Neuronal stem cell (in vitro differentiated cells): Measurements from ENCODE around the gene STK32C.
A peak's percentile ranks its signal among the peaks of the same experiment; 100 is the strongest.
"Not testable (repeated sequence)": the region's sequence is repeated elsewhere in the genome, so short reads cannot be mapped to it uniquely, and the experiment has no call there.

Experiments used
- DNase-seq: peaks from one replicate; pipeline ENCODE4 v3.0.0-alpha.2; 2013; ENCODE audit warnings: low spot score
- H2AFZ ChIP-seq: one replicate; pipeline ENCODE4 v1.6.1; 2013; ENCODE audit warnings: mild to moderate bottlenecking, low read length, inconsistent platforms
- H2AK5ac ChIP-seq: 2 replicates; pipeline ENCODE4 v1.6.1; 2013; ENCODE audit warnings: low read depth, mild to moderate bottlenecking, inconsistent platforms, low read length, moderate library complexity, mixed read lengths
- H2BK120ac ChIP-seq: 2 replicates; pipeline ENCODE4 v1.6.1; 2013; ENCODE audit warnings: low read depth, mild to moderate bottlenecking, inconsistent platforms, low read length, moderate library complexity, mixed read lengths
- H2BK12ac ChIP-seq: one replicate; pipeline ENCODE4 v1.6.1; 2013; ENCODE audit warnings: low read length, inconsistent platforms
- H2BK15ac ChIP-seq: 2 replicates; pipeline ENCODE4 v1.6.1; 2013; ENCODE audit warnings: mild to moderate bottlenecking, low read length, inconsistent platforms, mixed read lengths
- H2BK5ac ChIP-seq: one replicate; pipeline ENCODE4 v1.6.1; 2013; ENCODE audit warnings: inconsistent platforms, mild to moderate bottlenecking, low read length, moderate library complexity
- H3K14ac ChIP-seq: one replicate; pipeline ENCODE4 v1.6.1; 2013; ENCODE audit warnings: low read length, inconsistent platforms
- H3K18ac ChIP-seq: 2 replicates; pipeline ENCODE4 v1.6.1; 2013; ENCODE audit warnings: low read length, inconsistent platforms
- H3K23ac ChIP-seq: 2 replicates; pipeline ENCODE4 v1.6.1; 2013; ENCODE audit warnings: low read depth, mild to moderate bottlenecking, mixed read lengths, low read length, inconsistent platforms; ENCODE audit not compliant: poor library complexity
- H3K27ac ChIP-seq: replicated peaks from 3 replicates; pipeline ENCODE4 v1.5.1; 2013; ENCODE audit warnings: low read length, inconsistent platforms
- H3K27me3 ChIP-seq, 3 experiments: 2 replicates each; pipeline ENCODE4 v1.6.1; 2013; ENCODE audit warnings: low read length in 3 of 3, mild to moderate bottlenecking in 2 of 3, inconsistent platforms in 1 of 3, low read depth in 1 of 3, mixed read lengths in 1 of 3, moderate library complexity in 1 of 3; ENCODE audit not compliant: control insufficient read depth in 3 of 3, insufficient read depth in 3 of 3
- H3K36me3 ChIP-seq, 2 donors: replicated peaks in 1 of 2; 2 replicates each; pipeline ENCODE4 v1.6.1; 2013; ENCODE audit warnings: low read length in 2 of 2; ENCODE audit not compliant: control insufficient read depth in 2 of 2, insufficient read depth in 2 of 2
- H3K4ac ChIP-seq: 2 replicates; pipeline ENCODE4 v1.6.1; 2013; ENCODE audit warnings: inconsistent platforms, mild to moderate bottlenecking, low read length, moderate library complexity
- H3K4me1 ChIP-seq, 2 donors: 1 replicate in 1 of 2; 2 replicates in 1 of 2; pipeline ENCODE4 v1.6.1; 2013; ENCODE audit warnings: low read length in 2 of 2, low read depth in 1 of 2; ENCODE audit not compliant: control insufficient read depth in 2 of 2, insufficient read depth in 1 of 2
- H3K4me2 ChIP-seq: one replicate; pipeline ENCODE4 v1.6.1; 2013; ENCODE audit warnings: mild to moderate bottlenecking, low read length, inconsistent platforms; ENCODE audit not compliant: insufficient read depth, poor library complexity, severe bottlenecking
- H3K4me3 ChIP-seq, 2 donors: 2 replicates each; pipeline ENCODE4 v1.5.1; 2013; ENCODE audit warnings: low read length in 2 of 2, mild to moderate bottlenecking in 2 of 2, inconsistent platforms in 1 of 2, moderate library complexity in 1 of 2
- H3K79me1 ChIP-seq: one replicate; pipeline ENCODE4 v1.6.1; 2013; ENCODE audit warnings: low read depth, mild to moderate bottlenecking, inconsistent platforms, low read length, moderate library complexity
- H3K9ac ChIP-seq: one replicate; pipeline ENCODE4 v1.6.1; 2013; ENCODE audit warnings: mild to moderate bottlenecking, low read depth, low read length, inconsistent platforms; ENCODE audit not compliant: poor library complexity
- H3K9me3 ChIP-seq, 2 donors: replicated peaks in 1 of 2; 2 replicates each; pipeline versions ENCODE3 to v1.6.1; 2013; ENCODE audit warnings: low read length in 2 of 2, mild to moderate bottlenecking in 2 of 2, inconsistent platforms in 1 of 2, low read depth in 1 of 2, mixed read lengths in 1 of 2, moderate library complexity in 1 of 2; ENCODE audit not compliant: control insufficient read depth in 2 of 2, insufficient read depth in 1 of 2
- H4K8ac ChIP-seq: one replicate; pipeline ENCODE4 v1.6.1; 2013; ENCODE audit warnings: low read depth, mild to moderate bottlenecking, inconsistent platforms, low read length, moderate library complexity
- H4K91ac ChIP-seq: one replicate; pipeline ENCODE4 v1.6.1; 2013; ENCODE audit warnings: low read length, low read depth, mild to moderate bottlenecking, inconsistent platforms; ENCODE audit not compliant: poor library complexity
- WGBS, 2 donors: extraction: QIAGEN DNeasy Blood & Tissue Kit; methylation state at CpG; one replicate each; pipeline ENCODE4 v1.1.7; 2013; ENCODE audit warnings: missing lambda C conversion rate in 2 of 2, mixed read lengths in 1 of 2; ENCODE audit not compliant: insufficient read length in 2 of 2, insufficient replicate concordance in 1 of 2; ENCODE audit errors: extremely low coverage in 2 of 2; 5-methylcytosine and 5-hydroxymethylcytosine counted together

The STK32C gene

GRCh38 chr10:132269266-132270230 is 38.2 kb downstream of the STK32C start:
- Histone ChIP-seq H3K23ac (peak overlapping the region; percentile 67), H3K18ac (peak overlapping the region; percentile 42), H3K4ac (no peak overlapping the region), H2BK12ac (no peak overlapping the region), H3K14ac (peak overlapping the region; percentile 83), H2AK5ac (no peak overlapping the region), H2BK5ac (no peak overlapping the region), H3K36me3 (no peaks in the 10 kb centered on the region), H3K9ac (peak overlapping the region; percentile 73), H3K27me3 (no peaks in the 10 kb centered on the region), H2BK120ac (no peak overlapping the region), H3K79me1 (no peaks in the 10 kb centered on the region), H4K8ac (no peak overlapping the region), H4K91ac (no peak overlapping the region), H3K4me3 (peak overlapping the region in 1 of 2 donors; percentile 4), H3K9me3 (peaks cover 0 to 2% of the 10 kb centered on the region in 2 donors), H2BK15ac (peak overlapping the region; percentile 4), H2AFZ (no peak overlapping the region), H3K4me1 (peaks cover 34 to 38% of the 10 kb centered on the region in 2 donors), H3K27ac (no peak overlapping the region), H3K4me2 (no peak overlapping the region)
- no peak for DNase-seq
- no CpG with 5 or more reads among the region's 21 CpGs for WGBS, 2 donors

GRCh38 chr10:132267916-132268315 is 39.8 kb downstream of the STK32C start:
- H3K79me1 ChIP-seq, H3K4me2 ChIP-seq, H2BK15ac ChIP-seq, H3K36me3 ChIP-seq, H2BK120ac ChIP-seq, H3K9ac ChIP-seq, H2BK5ac ChIP-seq, H3K27me3 ChIP-seq, H3K4ac ChIP-seq, H3K14ac ChIP-seq, H3K27ac ChIP-seq, H4K8ac ChIP-seq, H3K18ac ChIP-seq, DNase-seq, H2AK5ac ChIP-seq, H3K9me3 ChIP-seq, H2BK12ac ChIP-seq, H2AFZ ChIP-seq, H4K91ac ChIP-seq: not testable (repeated sequence)
- peaks cover 34 to 38% of the 10 kb centered on the region in 2 donors for H3K4me1 ChIP-seq
- peak overlapping the region; percentile 46 for H3K23ac ChIP-seq
- WGBS, 2 donors = no CpG with 5 or more reads among the region's 12 CpGs
- peak overlapping the region in 1 of 2 donors; percentile 48 for H3K4me3 ChIP-seq

DNA sequence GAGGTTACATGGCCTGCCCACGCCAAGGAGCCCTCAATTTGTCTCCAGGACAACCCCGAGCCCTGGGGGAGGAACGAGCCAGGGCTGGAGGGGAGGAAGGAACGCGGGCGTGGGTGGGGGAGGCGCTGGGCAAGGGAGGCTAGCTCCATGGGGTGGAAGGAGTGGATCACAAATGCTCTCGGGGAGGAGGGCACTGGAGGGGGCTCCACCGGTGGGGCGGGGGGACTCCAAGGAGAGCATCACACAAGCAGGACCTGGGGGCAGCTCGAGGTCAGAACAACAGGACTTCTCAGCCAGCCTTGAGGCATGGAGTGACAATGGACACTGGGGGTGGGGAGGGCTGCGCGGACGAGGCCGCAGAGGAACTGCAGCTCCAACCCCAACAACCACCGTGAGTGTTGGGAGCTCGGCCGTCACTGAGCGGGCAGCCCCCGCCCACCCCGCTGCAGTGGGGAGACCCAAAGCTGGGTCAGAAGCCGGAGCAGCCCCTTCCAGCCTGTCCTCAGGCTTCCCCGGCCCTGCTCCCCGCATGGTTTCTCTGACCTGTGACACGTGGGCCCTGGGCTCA is 41.1 kb downstream of the STK32C start:
- peak overlapping the region; percentile 72 for H2AFZ ChIP-seq
- H3K18ac ChIP-seq = peak overlapping the region; percentile 61
- peak overlapping the region; percentile 71 for H2AK5ac ChIP-seq
- no peak overlapping the region for H4K8ac ChIP-seq
- WGBS, 2 donors = no CpG with 5 or more reads among the region's 25 CpGs
- peaks cover 22 to 26% of the 10 kb centered on the region in 2 donors for H3K4me1 ChIP-seq
- H3K14ac ChIP-seq = no peak overlapping the region
- H3K27ac ChIP-seq = no peak overlapping the region
- H3K36me3 ChIP-seq = no peaks in the 10 kb centered on the region
- H3K4ac ChIP-seq = no peak overlapping the region
- no peak overlapping the region for H3K9ac ChIP-seq
- H3K4me2 ChIP-seq = no peak overlapping the region
- H3K27me3 ChIP-seq = no peaks in the 10 kb centered on the region
- H3K23ac ChIP-seq = no peak overlapping the region
- no peak overlapping the region for H3K4me3 ChIP-seq
- DNase-seq = no peak
- no peak overlapping the region for H4K91ac ChIP-seq
- H2BK5ac ChIP-seq = no peak overlapping the region
- H2BK120ac ChIP-seq = no peak overlapping the region
- peaks cover 0 to 2% of the 10 kb centered on the region in 2 donors for H3K9me3 ChIP-seq
- peak overlapping the region; percentile 12 for H2BK15ac ChIP-seq
- H3K79me1 ChIP-seq = no peaks in the 10 kb centered on the region
- no peak overlapping the region for H2BK12ac ChIP-seq

GRCh38 chr10:132265890-132266496 is 41.8 kb downstream of the STK32C start:
- Histone ChIP-seq H3K9ac (no peak overlapping the region), H3K4me2 (no peak overlapping the region), H2AK5ac (no peak overlapping the region), H3K36me3 (no peaks in the 10 kb centered on the region), H2BK12ac (no peak overlapping the region), H3K18ac (peak overlapping the region; percentile 31), H2BK15ac (no peak overlapping the region), H4K8ac (no peak overlapping the region), H2BK120ac (no peak overlapping the region), H2AFZ (peak overlapping the region; percentile 78), H4K91ac (no peak overlapping the region), H2BK5ac (peak overlapping the region; percentile 2), H3K14ac (no peak overlapping the region), H3K4me3 (no peak overlapping the region), H3K4ac (no peak overlapping the region), H3K9me3 (peaks cover 0 to 2% of the 10 kb centered on the region in 2 donors), H3K4me1 (peaks cover 22 to 25% of the 10 kb centered on the region in 2 donors), H3K23ac (no peak overlapping the region), H3K27ac (no peak overlapping the region), H3K27me3 (no peaks in the 10 kb centered on the region), H3K79me1 (no peaks in the 10 kb centered on the region)
- no peak for DNase-seq
- WGBS, 2 donors = no CpG with 5 or more reads among the region's 15 CpGs
